Choroid plexus epithelial cell (primary cell): ENCODE data around the gene ARF3.

Experiments used
- DNase-seq: peaks from one replicate; pipeline ENCODE4 v3.0.0-alpha.2; 2010; ENCODE audit warnings: low read depth
- H3K4me3 ChIP-seq: 2 replicates; pipeline ENCODE4 v1.5.1; 2011; ENCODE audit warnings: low read depth, mild to moderate bottlenecking, control low read depth, low read length, moderate library complexity
- CTCF ChIP-seq: conservative IDR thresholded peaks from 2 replicates; pipeline ENCODE4 v1.5.1; 2011; ENCODE audit warnings: low read depth, mild to moderate bottlenecking, control low read depth, inconsistent platforms, low read length, moderate library complexity

Gene ARF3

GRCh38 chr12:48894271-48894670, 63.0 kb downstream of the ARF3 start:
- DNase-seq: no peak
- TF ChIP-seq CTCF: no peak

GRCh38 chr12:48890657-48891418, 66.4 kb downstream of the ARF3 start:
- TF ChIP-seq CTCF: peak; percentile 93
- peak overlapping the region; percentile 35 for H3K4me3 ChIP-seq

More at GRCh38 chr12:48894271-48894670, 63.0 kb downstream of the ARF3 start:
- no peak overlapping the region for H3K4me3 ChIP-seq

GRCh38 chr12:48889679-48890078, 67.6 kb downstream of the ARF3 start:
- DNase-seq: no peak
- no peak for TF ChIP-seq CTCF
- no peak overlapping the region for H3K4me3 ChIP-seq

More at GRCh38 chr12:48890657-48891418, 66.4 kb downstream of the ARF3 start:
- peak; percentile 78 for DNase-seq
